Measurements from ENCODE around the gene RPL15.

The RPL15 gene

GRCh38 chr3:23885210-23885609 lies 31.7 kb upstream of the RPL15 start:
- DNase-seq, result no peak
- Histone ChIP-seq H3K4me1 (no peaks in the 10 kb centered on the region), H3K9me3 (no peaks in the 10 kb centered on the region), H3K4me3 (no peak overlapping the region), H3K36me3 (peaks cover 0 to 15% (median 11%) of the 10 kb centered on the region in 3 donors), H3K27ac (no peak overlapping the region), H3K27me3 (no peaks in the 10 kb centered on the region)
- intact Hi-C loops (cut with DNase I; ENCODE audit: low total_unique reads), result loop anchor here (10.0 kb wide), 1 partner anchor 800 kb away; no protein-coding TSS in a partner anchor
- no peak for TF ChIP-seq CTCF (IDR thresholded peaks at IDR 0.05)

GRCh38 chr3:23886311-23886710 lies 30.6 kb upstream of the RPL15 start:
- no peak overlapping the region for H3K27ac ChIP-seq

GRCh38 chr3:23888617-23889228 lies 28.2 kb upstream of the RPL15 start:
- H3K27me3 ChIP-seq, result no peaks in the 10 kb centered on the region
- no peaks in the 10 kb centered on the region for H3K4me1 ChIP-seq
- no peak overlapping the region for H3K27ac ChIP-seq
- H3K36me3 ChIP-seq, result peaks cover 4 to 7% (median 7%) of the 10 kb centered on the region in 3 donors
- no peak overlapping the region for H3K4me3 ChIP-seq
- no peaks in the 10 kb centered on the region for H3K9me3 ChIP-seq
- DNase-seq, result no peak
- intact Hi-C loops (cut with DNase I; ENCODE audit: low total_unique reads), result loop anchor here (10.0 kb wide), 1 partner anchor 796 kb away; no protein-coding TSS in a partner anchor
- TF ChIP-seq CTCF (IDR thresholded peaks at IDR 0.05), result peak; percentile 82 to 90

More at GRCh38 chr3:23886311-23886710, 30.6 kb upstream of the RPL15 start:
- no peak for DNase-seq
- no peaks in the 10 kb centered on the region for H3K27me3 ChIP-seq
- H3K4me1 ChIP-seq, result no peaks in the 10 kb centered on the region
- H3K4me3 ChIP-seq, result no peak overlapping the region
- no peak for TF ChIP-seq CTCF (IDR thresholded peaks at IDR 0.05)
- no peaks in the 10 kb centered on the region for H3K9me3 ChIP-seq
- intact Hi-C loops (cut with DNase I; ENCODE audit: low total_unique reads), result loop anchor here (10.0 kb wide), 1 partner anchor 798 kb away; no protein-coding TSS in a partner anchor
- peaks cover 2 to 16% (median 16%) of the 10 kb centered on the region in 3 donors for H3K36me3 ChIP-seq

GRCh38 chr3:23889386-23889785 lies 27.5 kb upstream of the RPL15 start:
- Histone ChIP-seq H3K36me3 (peaks cover 4 to 14% (median 7%) of the 10 kb centered on the region in 3 donors), H3K27me3 (no peaks in the 10 kb centered on the region), H3K9me3 (no peaks in the 10 kb centered on the region), H3K27ac (no peak overlapping the region), H3K4me3 (no peak overlapping the region), H3K4me1 (no peaks in the 10 kb centered on the region)
- intact Hi-C loops (cut with DNase I; ENCODE audit: low total_unique reads), result loop anchor here (10.0 kb wide), 1 partner anchor 795 kb away; no protein-coding TSS in a partner anchor
- no peak for TF ChIP-seq CTCF (IDR thresholded peaks at IDR 0.05)
- no peak for DNase-seq

DNA sequence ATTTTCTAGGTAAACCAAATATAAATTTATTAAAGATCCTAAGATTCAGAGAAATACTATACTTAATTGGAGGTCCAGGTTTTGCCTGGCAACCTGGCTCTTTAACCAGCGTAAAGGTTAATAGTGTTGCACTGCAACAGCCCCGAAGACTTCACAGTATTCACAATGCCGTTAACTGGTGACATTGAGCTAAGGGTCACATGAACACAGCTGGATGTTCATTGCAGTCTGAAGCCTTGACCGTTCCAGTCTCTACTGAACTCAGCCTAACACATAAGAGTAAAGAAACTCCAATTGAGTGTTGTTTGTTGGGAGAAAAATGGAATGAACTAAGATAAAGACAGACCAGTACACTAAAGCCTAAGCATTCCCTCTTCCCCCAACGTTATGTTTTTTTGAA lies 27.0 kb upstream of the RPL15 start:
- intact Hi-C loops (cut with DNase I; ENCODE audit: low total_unique reads), result loop anchor here (10.0 kb wide), 2 partner anchors 345 to 795 kb away; no protein-coding TSS in a partner anchor
- DNase-seq, result no peak
- no peaks in the 10 kb centered on the region for H3K9me3 ChIP-seq
- H3K27ac ChIP-seq, result no peak overlapping the region
- TF ChIP-seq CTCF (IDR thresholded peaks at IDR 0.05), result no peak
- no peak overlapping the region for H3K4me3 ChIP-seq
- no peaks in the 10 kb centered on the region for H3K4me1 ChIP-seq
- H3K36me3 ChIP-seq, result peaks cover 4 to 14% (median 7%) of the 10 kb centered on the region in 3 donors
- no peaks in the 10 kb centered on the region for H3K27me3 ChIP-seq

All from tibial artery (tissue), 4 donors.